BE2C (cell line): ENCODE measurements around the gene CBX4.
A peak's percentile ranks its signal among the peaks of the same experiment; 100 is the strongest.

Experiments used
- DNase-seq: peaks from one replicate; pipeline ENCODE4 v3.0.0-alpha.2; 2020
- H3K27me3 ChIP-seq: fragments of 250-450 bp; sonication (Bioruptor Pico); 2 replicates; pipeline ENCODE4 v1.5.1; 2020; ENCODE audit warnings: mild to moderate bottlenecking
- H3K36me3 ChIP-seq: fragments of 250-450 bp; sonication (Bioruptor Pico); 2 replicates; pipeline ENCODE4 v1.5.1; 2020; ENCODE audit warnings: mild to moderate bottlenecking
- H3K4me1 ChIP-seq: fragments of 250-450 bp; sonication (Bioruptor Pico); 2 replicates; pipeline ENCODE4 v1.5.1; 2020
- H3K4me3 ChIP-seq: 2 replicates; pipeline ENCODE4 v1.5.1; 2011; ENCODE audit warnings: low read depth, low read length
- H3K9me3 ChIP-seq: fragments of 250-450 bp; sonication (Bioruptor Pico); 2 replicates; pipeline ENCODE4 v1.5.1; 2020
- TF ChIP-seq, protein P1 (sequence below): IDR thresholded peaks from 2 replicates; pipeline ENCODE4 v1.5.1; 2012; ENCODE audit warnings: mild to moderate bottlenecking, low read depth, low read length

Gene CBX4

DNA sequence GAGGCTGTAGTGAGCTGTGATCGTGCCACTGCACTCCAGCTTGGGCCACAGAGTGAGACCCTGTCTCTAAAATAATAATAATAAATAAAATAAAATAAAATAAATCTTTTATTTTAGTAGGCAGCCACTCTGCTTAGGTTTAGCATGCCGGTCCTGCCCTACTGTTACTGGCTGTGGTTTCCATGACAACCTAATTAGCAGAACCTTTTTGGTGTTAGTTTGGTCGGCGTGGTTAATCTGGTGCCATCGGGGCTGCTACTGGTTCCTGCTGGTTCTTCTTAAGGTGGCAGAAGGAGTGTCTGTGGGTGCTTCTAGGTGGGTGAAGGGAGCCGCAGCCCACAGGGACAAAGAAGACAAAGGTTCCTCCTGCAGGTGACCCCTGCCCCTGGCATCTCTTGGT is 37.8 kb upstream of the CBX4 start:
- TF ChIP-seq, protein P1, sequence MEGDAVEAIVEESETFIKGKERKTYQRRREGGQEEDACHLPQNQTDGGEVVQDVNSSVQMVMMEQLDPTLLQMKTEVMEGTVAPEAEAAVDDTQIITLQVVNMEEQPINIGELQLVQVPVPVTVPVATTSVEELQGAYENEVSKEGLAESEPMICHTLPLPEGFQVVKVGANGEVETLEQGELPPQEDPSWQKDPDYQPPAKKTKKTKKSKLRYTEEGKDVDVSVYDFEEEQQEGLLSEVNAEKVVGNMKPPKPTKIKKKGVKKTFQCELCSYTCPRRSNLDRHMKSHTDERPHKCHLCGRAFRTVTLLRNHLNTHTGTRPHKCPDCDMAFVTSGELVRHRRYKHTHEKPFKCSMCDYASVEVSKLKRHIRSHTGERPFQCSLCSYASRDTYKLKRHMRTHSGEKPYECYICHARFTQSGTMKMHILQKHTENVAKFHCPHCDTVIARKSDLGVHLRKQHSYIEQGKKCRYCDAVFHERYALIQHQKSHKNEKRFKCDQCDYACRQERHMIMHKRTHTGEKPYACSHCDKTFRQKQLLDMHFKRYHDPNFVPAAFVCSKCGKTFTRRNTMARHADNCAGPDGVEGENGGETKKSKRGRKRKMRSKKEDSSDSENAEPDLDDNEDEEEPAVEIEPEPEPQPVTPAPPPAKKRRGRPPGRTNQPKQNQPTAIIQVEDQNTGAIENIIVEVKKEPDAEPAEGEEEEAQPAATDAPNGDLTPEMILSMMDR, result no peak
- Histone ChIP-seq H3K4me1 (no peaks in the 10 kb centered on the region), H3K27me3 (no peaks in the 10 kb centered on the region), H3K9me3 (no peaks in the 10 kb centered on the region), H3K4me3 (no peak overlapping the region), H3K36me3 (no peaks in the 10 kb centered on the region)
- no peak for DNase-seq

- no peaks in the 10 kb centered on the region for H3K4me1 ChIP-seq
- TF ChIP-seq, protein P1, result no peak
These were observed 36.3 kb upstream of the CBX4 start for GRCh38 chr17:79875511-79875910.

GRCh38 chr17:79874329-79874981 is 35.2 kb upstream of the CBX4 start:
- no peak overlapping the region for H3K4me3 ChIP-seq
- H3K9me3 ChIP-seq, result no peaks in the 10 kb centered on the region
- no peaks in the 10 kb centered on the region for H3K4me1 ChIP-seq
- TF ChIP-seq, protein P1, result peak; percentile 69
- no peaks in the 10 kb centered on the region for H3K27me3 ChIP-seq
- DNase-seq, result no peak
- no peaks in the 10 kb centered on the region for H3K36me3 ChIP-seq

More at GRCh38 chr17:79875511-79875910, 36.3 kb upstream of the CBX4 start:
- no peak for DNase-seq
- no peaks in the 10 kb centered on the region for H3K36me3 ChIP-seq
- no peak overlapping the region for H3K4me3 ChIP-seq
- H3K27me3 ChIP-seq, result no peaks in the 10 kb centered on the region
- no peaks in the 10 kb centered on the region for H3K9me3 ChIP-seq

GRCh38 chr17:79873583-79873982 is 34.3 kb upstream of the CBX4 start:
- DNase-seq, result no peak
- H3K4me1 ChIP-seq, result no peaks in the 10 kb centered on the region
- no peaks in the 10 kb centered on the region for H3K9me3 ChIP-seq
- TF ChIP-seq, protein P1, result no peak
- H3K4me3 ChIP-seq, result no peak overlapping the region
- H3K27me3 ChIP-seq, result no peaks in the 10 kb centered on the region
- H3K36me3 ChIP-seq, result no peaks in the 10 kb centered on the region

- Histone ChIP-seq H3K9me3 (no peaks in the 10 kb centered on the region), H3K36me3 (no peaks in the 10 kb centered on the region), H3K4me3 (no peak overlapping the region), H3K27me3 (no peaks in the 10 kb centered on the region), H3K4me1 (no peaks in the 10 kb centered on the region)
- no peak for DNase-seq
- TF ChIP-seq, protein P1, result no peak
These were observed 33.5 kb upstream of the CBX4 start for GRCh38 chr17:79872762-79873161.

- no peak overlapping the region for H3K4me3 ChIP-seq
- H3K27me3 ChIP-seq, result no peaks in the 10 kb centered on the region
- no peak for DNase-seq
- TF ChIP-seq, protein P1, result no peak
- H3K9me3 ChIP-seq, result no peaks in the 10 kb centered on the region
- no peaks in the 10 kb centered on the region for H3K4me1 ChIP-seq
- no peaks in the 10 kb centered on the region for H3K36me3 ChIP-seq
These were observed 31.9 kb upstream of the CBX4 start for GRCh38 chr17:79871131-79871530.
